ENCODE data around the gene GRIA1. TPM values are rescaled to one million over a fixed set of nuclear protein-coding genes. Genes with fewer than 3 reads are reported as not detected.

The GRIA1 gene
- total and polyA plus RNA-seq, 2 of the 13 experiments (the other 11 are each of a cell fraction or from before 2014, with no cell fraction given) = not detected

DNA sequence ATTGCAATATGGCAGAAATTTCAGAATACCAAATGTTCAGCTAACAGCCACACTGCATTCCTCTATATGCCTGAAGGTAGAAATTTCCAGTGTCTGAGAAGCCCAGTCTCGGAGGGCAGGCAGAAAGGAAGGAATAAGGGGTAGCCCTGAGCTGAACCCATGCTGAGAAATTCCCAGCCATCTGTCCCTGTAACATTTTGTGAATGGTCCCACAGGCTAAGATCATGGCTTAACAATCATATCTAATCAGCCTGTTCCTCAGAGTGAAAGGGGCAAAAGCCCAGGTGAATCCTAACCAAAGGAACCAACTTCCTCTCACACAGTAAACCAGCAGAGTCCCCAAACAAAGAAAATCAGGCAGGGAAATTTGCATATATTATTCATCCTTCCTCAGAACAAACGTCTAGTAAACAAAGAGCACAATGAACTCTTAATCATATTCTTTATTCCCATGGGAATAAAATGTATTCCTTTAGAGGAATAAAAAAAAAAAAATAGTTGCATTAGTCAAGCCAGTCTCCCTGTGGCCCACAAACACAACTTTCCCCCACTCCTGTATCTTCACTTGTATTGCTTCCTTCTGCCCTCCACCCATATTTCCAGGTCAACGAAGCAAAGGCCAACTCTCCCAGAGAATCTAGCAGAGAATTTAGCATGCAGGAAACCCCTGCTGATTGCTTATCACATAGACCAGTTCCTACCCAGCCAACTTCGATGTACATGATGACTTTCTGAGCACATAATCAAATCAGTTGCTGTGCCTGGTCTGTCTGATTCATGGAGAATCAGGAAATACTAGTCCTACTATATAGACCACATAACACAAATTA lies 290.6 kb downstream of the GRIA1 start (continued):
- no peak for TF ChIP-seq GTF3A (CRISPR knock-in tag; conservative IDR thresholded peaks at IDR 0.05)
- TF ChIP-seq PHF8 (CRISPR knock-in tag; IDR thresholded peaks at IDR 0.05) = no peak
- no peak for TF ChIP-seq FOXA3 (CRISPR knock-in tag; IDR thresholded peaks at IDR 0.05)
- TF ChIP-seq DNMT1 (CRISPR knock-in tag; IDR thresholded peaks at IDR 0.05) = no peak

DNA sequence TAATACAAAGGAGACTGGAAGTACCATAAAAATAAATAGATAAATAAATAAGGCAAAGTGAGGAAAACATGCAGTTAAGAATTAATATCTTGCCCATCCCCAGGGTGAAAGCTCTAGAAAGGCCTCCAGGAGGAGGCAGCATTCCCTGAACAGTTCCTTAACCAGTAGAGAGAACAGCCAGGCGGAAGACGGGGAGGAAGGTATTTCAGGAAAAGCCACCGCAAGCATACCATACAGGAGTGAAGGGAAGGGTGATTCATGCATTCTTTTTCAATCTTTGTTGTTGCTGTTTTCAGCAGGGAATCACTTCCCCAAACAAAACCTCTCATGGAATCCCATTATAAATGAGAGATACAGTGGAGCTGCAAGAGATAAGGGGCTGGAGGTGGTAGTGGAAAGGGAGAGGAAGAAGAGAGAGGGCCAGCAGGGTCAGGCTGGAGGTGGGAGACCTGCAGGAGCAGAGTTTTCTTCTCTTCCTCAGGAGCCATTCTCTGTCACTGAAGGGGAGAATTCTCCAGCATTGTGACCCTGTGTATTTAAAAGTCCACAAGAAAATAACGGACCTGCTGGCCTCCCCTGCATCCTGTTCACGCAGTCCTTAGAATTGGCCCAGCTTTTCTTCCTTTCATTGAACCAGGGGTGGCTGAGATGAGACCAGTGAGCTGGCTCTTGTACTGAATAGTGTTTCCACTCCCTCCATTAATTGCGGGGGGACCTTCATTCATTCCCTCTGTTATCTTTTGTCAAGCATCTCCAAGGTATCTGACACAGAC lies 292.3 kb downstream of the GRIA1 start:
- H3K9ac ChIP-seq (ENCODE audit: insufficient read depth, low read depth, low read length) = no peak overlapping the region
- H2AFZ ChIP-seq (ENCODE audit: low read length) = no peak overlapping the region
- DNase-seq (ENCODE audit: low spot score) = no peak
- no peak for FAIRE-seq
- no peaks in the 10 kb centered on the region for H4K20me1 ChIP-seq (ENCODE audit: insufficient read depth, low read length)
- POLR2A ChIA-PET = no interaction called here
- no peak overlapping the region for H3K4me3 ChIP-seq (replicated peaks in 1 of 3; ENCODE audit: insufficient read depth in 1 of 3, low read depth in 2 of 3, low read length in 3 of 3)
- no peak for ATAC-seq
- WGBS (ENCODE audit: low lambda C conversion rate) = 48% methylated on average over 6 of the region's 6 CpGs
- H3K4me1 ChIP-seq (ENCODE audit: insufficient read depth, low read length) = no peaks in the 10 kb centered on the region
- BruUV-seq (replicated peaks) = no TSS peak
- H3K27ac ChIP-seq (ENCODE audit: extremely low read length, insufficient read depth, low read length) = no peak overlapping the region
- H3K27me3 ChIP-seq (ENCODE audit: control insufficient read depth in 1 of 2, insufficient read depth in 2 of 2, low read length in 2 of 2) = no peaks in the 10 kb centered on the region
- no peaks in the 10 kb centered on the region for H3K36me3 ChIP-seq (replicated peaks in 1 of 2; ENCODE audit: control insufficient read depth in 1 of 2, insufficient read depth in 2 of 2, low read length in 2 of 2)
- H3K79me2 ChIP-seq (ENCODE audit: insufficient read depth, low read length) = no peaks in the 10 kb centered on the region
- no peak overlapping the region for H3K4me2 ChIP-seq (ENCODE audit: low read depth, low read length)
- H3K9me3 ChIP-seq (ENCODE audit: low read length) = no peaks in the 10 kb centered on the region
- in situ Hi-C loops (cut with HindIII; ENCODE audit: extremely low pct_ligation_motif_present, low pct_unique_long_range_greater_than_20kb) (no loop called here), intact Hi-C loops (cut with micrococcal nuclease; ENCODE audit: unreplicated experiment) (no loop called here)
- CTCF ChIA-PET (ENCODE audit: low intra/inter-chr PET ratio, low total read pairs) = no interaction called here
- TF ChIP-seq FOXO1 (CRISPR knock-in tag; IDR thresholded peaks at IDR 0.05) = no peak
- no peak for TF ChIP-seq ZNF354B (CRISPR knock-in tag; IDR thresholded peaks at IDR 0.05)
- TF ChIP-seq CHCHD3 (CRISPR knock-in tag; IDR thresholded peaks at IDR 0.05) = no peak
- TF ChIP-seq NBN (conservative IDR thresholded peaks at IDR 0.05) = no peak
- TF ChIP-seq ZNF761 (CRISPR knock-in tag; conservative IDR thresholded peaks at IDR 0.05) = no peak
- TF ChIP-seq FOXA3 (CRISPR knock-in tag; IDR thresholded peaks at IDR 0.05) = no peak
- TF ChIP-seq ZNF772 (CRISPR knock-in tag; IDR thresholded peaks at IDR 0.05) = no peak
- TF ChIP-seq, protein P1, sequence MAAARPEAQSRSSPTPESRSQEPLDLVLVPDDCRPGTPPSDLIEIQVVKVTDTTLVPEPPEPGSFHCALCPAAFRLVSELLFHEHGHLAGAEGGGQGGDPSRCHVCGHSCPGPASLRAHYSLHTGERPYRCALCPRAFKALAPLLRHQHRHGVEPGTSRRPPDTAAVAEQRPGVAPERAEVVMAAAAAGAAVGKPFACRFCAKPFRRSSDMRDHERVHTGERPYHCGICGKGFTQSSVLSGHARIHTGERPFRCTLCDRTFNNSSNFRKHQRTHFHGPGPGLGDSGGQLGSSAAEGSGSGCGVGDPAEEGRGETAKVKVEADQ (CRISPR knock-in tag; IDR thresholded peaks at IDR 0.05; ENCODE audit: borderline replicate concordance) = no peak
- TF ChIP-seq ZNF615 (CRISPR knock-in tag; IDR thresholded peaks at IDR 0.05; ENCODE audit: borderline replicate concordance) = no peak
- TF ChIP-seq HES4 (CRISPR knock-in tag; IDR thresholded peaks at IDR 0.05; ENCODE audit: borderline replicate concordance) = no peak
- no peak for TF ChIP-seq TP53 (CRISPR knock-in tag; conservative IDR thresholded peaks at IDR 0.05)
- TF ChIP-seq, protein P2, sequence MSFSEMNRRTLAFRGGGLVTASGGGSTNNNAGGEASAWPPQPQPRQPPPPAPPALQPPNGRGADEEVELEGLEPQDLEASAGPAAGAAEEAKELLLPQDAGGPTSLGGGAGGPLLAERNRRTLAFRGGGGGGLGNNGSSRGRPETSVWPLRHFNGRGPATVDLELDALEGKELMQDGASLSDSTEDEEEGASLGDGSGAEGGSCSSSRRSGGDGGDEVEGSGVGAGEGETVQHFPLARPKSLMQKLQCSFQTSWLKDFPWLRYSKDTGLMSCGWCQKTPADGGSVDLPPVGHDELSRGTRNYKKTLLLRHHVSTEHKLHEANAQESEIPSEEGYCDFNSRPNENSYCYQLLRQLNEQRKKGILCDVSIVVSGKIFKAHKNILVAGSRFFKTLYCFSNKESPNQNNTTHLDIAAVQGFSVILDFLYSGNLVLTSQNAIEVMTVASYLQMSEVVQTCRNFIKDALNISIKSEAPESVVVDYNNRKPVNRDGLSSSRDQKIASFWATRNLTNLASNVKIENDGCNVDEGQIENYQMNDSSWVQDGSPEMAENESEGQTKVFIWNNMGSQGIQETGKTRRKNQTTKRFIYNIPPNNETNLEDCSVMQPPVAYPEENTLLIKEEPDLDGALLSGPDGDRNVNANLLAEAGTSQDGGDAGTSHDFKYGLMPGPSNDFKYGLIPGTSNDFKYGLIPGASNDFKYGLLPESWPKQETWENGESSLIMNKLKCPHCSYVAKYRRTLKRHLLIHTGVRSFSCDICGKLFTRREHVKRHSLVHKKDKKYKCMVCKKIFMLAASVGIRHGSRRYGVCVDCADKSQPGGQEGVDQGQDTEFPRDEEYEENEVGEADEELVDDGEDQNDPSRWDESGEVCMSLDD (CRISPR knock-in tag; IDR thresholded peaks at IDR 0.05; ENCODE audit: borderline replicate concordance) = no peak
- TF ChIP-seq, protein P3, sequence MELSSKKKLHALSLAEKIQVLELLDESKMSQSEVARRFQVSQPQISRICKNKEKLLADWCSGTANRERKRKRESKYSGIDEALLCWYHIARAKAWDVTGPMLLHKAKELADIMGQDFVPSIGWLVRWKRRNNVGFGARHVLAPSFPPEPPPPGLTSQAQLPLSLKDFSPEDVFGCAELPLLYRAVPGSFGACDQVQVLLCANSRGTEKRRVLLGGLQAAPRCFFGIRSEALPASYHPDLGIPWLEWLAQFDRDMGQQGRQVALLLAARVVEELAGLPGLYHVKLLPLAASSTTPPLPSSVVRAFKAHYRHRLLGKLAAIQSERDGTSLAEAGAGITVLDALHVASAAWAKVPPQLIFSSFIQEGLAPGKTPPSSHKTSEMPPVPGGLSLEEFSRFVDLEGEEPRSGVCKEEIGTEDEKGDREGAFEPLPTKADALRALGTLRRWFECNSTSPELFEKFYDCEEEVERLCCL (CRISPR knock-in tag; IDR thresholded peaks at IDR 0.05; ENCODE audit: borderline replicate concordance) = no peak
